Tibial artery (tissue), 4 donors: Measurements from ENCODE around the gene CRB2.

Source experiments
- DNase-seq, 2 donors: peaks; one replicate each; pipeline ENCODE4 v3.0.0-alpha.2; 2019
- H3K27ac ChIP-seq, 2 donors: fragments of 200-600 bp; sonication (generic) in 1 of 2; 1 replicate in 1 of 2; 2 replicates in 1 of 2; pipeline ENCODE4 v1.5.1; 2018 to 2019; ENCODE audit warnings: mild to moderate bottlenecking in 1 of 2
- H3K27me3 ChIP-seq, 2 donors: fragments of 200-600 bp; sonication (generic) in 1 of 2; one replicate each; pipeline versions ENCODE4 v1.5.1 to v1.6.0; 2016 to 2019
- H3K36me3 ChIP-seq, 3 donors: fragments of 200-600 bp; sonication (generic) in 2 of 3; one replicate each; pipeline ENCODE4 v1.5.1; 2016 to 2019; ENCODE audit warnings: mild to moderate bottlenecking in 2 of 3
- H3K4me1 ChIP-seq, 4 donors: fragments of 200-600 bp; sonication (generic) in 2 of 4; 1 replicate in 3 of 4; 2 replicates in 1 of 4; pipeline ENCODE4 v1.5.1; 2016 to 2019
- H3K4me3 ChIP-seq, 2 donors: fragments of 200-600 bp; sonication (generic) in 1 of 2; 1 replicate in 1 of 2; 2 replicates in 1 of 2; pipeline ENCODE4 v1.5.1; 2018 to 2019; ENCODE audit warnings: mild to moderate bottlenecking in 2 of 2
- H3K9me3 ChIP-seq, 3 donors: fragments of 200-600 bp; sonication (generic) in 1 of 3; one replicate each; pipeline ENCODE4 v1.5.1; 2016 to 2019
- intact Hi-C: fragments of 100-400 bp; cut with DNase I; formaldehyde crosslinking; loops from one replicate; pipeline ENCODE4 v1.15.0; 2023; ENCODE audit warnings: low total_unique reads
- TF ChIP-seq, protein P1 (sequence below), 2 experiments: fragments of 200-600 bp in 1 of 2; fragments of 450-650 bp in 1 of 2; IDR thresholded peaks; one replicate each; pipeline ENCODE4 v1.5.1; 2017 to 2019; ENCODE audit warnings: antibody characterized with exemption in 2 of 2, mild to moderate bottlenecking in 1 of 2, moderate library complexity in 1 of 2

CRB2 gene

DNA sequence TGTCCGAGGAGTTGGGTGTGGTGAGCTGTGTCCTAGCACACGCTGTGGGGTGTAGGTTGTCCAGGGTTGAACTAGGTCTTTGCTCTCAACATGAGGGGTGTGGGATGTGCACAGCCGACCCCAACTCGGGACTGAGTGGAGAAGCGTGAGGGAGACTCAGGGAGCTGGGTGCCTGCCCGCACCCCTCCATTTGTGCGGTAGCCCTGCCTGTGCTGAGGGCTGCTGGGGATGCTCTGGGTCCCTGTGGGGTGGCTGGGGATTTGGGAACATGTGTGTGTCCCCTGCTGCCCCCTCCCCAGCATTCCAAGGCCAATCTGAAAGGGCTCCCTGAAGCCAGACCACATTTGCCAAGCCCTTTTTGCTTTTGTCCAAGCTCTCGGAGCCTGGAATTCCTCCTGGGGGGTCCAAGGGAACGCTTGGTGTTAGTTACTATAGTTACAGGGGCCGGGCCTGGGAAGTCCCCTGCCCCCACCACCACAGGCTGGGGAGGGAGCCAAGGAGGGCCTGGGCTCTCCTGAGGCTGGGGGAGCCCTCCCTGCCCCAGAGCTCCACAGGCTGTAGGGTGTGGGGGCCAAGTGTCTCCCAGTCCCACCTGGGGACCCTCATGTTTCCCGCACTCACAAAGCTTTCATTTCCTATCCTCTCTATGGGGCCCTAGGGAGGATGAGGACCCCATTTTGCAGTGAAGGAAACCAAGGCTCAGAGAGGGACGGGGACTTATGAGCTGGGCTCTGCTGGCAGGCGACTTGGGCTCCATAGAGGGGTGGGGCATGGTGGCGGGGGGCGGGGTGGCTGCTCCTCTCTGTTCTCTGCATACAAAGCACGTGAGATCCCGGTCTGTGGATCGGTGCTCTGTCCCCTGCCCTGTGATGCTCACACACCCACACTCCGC lies 1.1 kb downstream of the CRB2 start:
- DNase-seq: no peak

DNA sequence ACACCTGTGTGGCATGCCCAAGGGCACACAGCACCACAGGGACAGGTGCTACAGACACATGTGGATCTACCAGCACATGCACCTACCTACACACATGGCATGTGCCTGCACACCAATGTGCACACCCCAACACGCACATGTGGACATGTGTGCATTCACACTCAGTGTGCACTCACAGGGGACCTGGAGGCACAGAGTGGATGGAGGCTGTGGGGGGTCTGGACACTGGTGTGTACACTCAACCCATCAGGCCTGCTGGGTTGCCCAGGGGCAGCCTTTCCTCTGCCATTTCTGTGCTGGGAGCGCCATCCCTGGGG lies 1.7 kb downstream of the CRB2 start:
- H3K4me3 ChIP-seq: no peak overlapping the region
- H3K9me3 ChIP-seq: no peaks in the 10 kb centered on the region
- peaks cover 0 to 56% of the 10 kb centered on the region in 2 donors for H3K27me3 ChIP-seq
- H3K4me1 ChIP-seq: peaks cover 0 to 13% (median 5%) of the 10 kb centered on the region in 4 donors
- no peak overlapping the region for H3K27ac ChIP-seq
- intact Hi-C loops: loop anchor here (10.0 kb wide), 1 partner anchor 893 kb away; no protein-coding TSS in a partner anchor
- H3K36me3 ChIP-seq: no peaks in the 10 kb centered on the region
- TF ChIP-seq, protein P1, sequence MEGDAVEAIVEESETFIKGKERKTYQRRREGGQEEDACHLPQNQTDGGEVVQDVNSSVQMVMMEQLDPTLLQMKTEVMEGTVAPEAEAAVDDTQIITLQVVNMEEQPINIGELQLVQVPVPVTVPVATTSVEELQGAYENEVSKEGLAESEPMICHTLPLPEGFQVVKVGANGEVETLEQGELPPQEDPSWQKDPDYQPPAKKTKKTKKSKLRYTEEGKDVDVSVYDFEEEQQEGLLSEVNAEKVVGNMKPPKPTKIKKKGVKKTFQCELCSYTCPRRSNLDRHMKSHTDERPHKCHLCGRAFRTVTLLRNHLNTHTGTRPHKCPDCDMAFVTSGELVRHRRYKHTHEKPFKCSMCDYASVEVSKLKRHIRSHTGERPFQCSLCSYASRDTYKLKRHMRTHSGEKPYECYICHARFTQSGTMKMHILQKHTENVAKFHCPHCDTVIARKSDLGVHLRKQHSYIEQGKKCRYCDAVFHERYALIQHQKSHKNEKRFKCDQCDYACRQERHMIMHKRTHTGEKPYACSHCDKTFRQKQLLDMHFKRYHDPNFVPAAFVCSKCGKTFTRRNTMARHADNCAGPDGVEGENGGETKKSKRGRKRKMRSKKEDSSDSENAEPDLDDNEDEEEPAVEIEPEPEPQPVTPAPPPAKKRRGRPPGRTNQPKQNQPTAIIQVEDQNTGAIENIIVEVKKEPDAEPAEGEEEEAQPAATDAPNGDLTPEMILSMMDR (IDR thresholded peaks at IDR 0.05): no peak
- DNase-seq: no peak

More for the DNA sequence above, 1.1 kb downstream of the CRB2 start:
- intact Hi-C loops: loop anchor here (10.0 kb wide), 1 partner anchor 892 kb away; no protein-coding TSS in a partner anchor
- no peaks in the 10 kb centered on the region for H3K9me3 ChIP-seq
- TF ChIP-seq, protein P1 (IDR thresholded peaks at IDR 0.05): no peak
- peaks cover 0 to 54% of the 10 kb centered on the region in 2 donors for H3K27me3 ChIP-seq
- H3K27ac ChIP-seq: no peak overlapping the region
- no peak overlapping the region for H3K4me3 ChIP-seq
- peaks cover 0 to 13% (median 5%) of the 10 kb centered on the region in 4 donors for H3K4me1 ChIP-seq
- H3K36me3 ChIP-seq: no peaks in the 10 kb centered on the region

DNA sequence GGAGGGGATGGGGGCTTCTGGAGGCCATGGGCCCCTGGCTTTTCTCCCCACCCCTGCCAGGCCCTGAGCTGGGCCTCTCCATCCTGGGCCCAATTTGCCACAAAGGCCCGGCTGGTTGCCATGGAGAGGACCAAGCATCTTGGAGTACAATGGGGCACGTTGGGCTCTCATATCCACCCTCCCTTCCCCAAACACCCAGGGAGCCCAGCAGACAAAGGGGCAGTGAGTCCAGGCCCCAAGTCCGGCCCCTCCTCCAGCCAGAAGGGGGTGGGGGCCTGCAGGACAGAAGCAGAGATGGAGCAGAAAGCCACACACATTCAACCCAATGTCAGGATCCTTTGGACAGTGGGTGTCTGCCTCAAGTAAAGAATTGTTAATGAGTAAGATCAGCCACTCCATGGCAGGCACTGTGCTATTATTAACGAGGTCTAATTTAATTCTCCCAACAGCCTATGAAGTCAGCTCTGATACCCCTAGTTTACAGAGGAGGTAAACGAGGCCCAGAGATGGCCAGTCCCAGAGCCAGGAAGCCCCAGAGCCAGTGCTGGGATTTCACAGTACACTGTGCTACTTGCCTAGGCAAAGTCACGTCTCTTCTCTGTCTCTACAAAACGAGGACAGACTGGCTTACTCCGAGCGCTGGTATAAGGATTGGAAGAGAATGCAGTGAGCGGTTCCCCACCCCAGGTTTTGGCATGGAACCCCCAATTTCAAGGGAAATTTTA lies 2.3 kb downstream of the CRB2 start:
- TF ChIP-seq, protein P1 (IDR thresholded peaks at IDR 0.05): no peak
- H3K27me3 ChIP-seq: peaks cover 0 to 53% of the 10 kb centered on the region in 2 donors
- no peaks in the 10 kb centered on the region for H3K36me3 ChIP-seq
- H3K27ac ChIP-seq: no peak overlapping the region
- DNase-seq: no peak
- intact Hi-C loops: loop anchor here (10.0 kb wide), 1 partner anchor 894 kb away; no protein-coding TSS in a partner anchor
- no peaks in the 10 kb centered on the region for H3K9me3 ChIP-seq
- H3K4me1 ChIP-seq: peaks cover 0 to 13% (median 5%) of the 10 kb centered on the region in 4 donors
- H3K4me3 ChIP-seq: no peak overlapping the region

DNA sequence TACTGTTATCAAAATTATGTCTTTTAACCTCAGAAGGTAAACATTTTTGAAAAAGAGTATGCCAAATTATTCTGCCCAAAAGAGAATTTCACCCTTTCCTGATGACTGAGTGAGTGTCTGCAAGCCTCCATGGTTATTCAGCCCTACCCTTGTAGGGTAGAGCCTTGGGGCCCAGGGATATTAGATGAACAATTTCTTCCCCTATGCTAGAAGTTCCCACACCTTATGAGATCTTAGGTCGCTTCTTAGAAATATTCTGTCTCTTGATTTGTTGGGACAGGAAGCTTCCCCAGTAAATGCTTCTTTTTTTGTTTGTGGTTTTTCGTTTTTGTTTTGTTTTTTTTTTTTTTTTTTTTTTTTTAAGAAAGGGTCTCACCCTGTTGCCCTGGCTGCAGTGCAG lies 3.1 kb downstream of the CRB2 start:
- Histone ChIP-seq H3K27ac (no peak overlapping the region), H3K4me3 (no peak overlapping the region), H3K36me3 (no peaks in the 10 kb centered on the region), H3K27me3 (peaks cover 0 to 49% of the 10 kb centered on the region in 2 donors), H3K9me3 (no peaks in the 10 kb centered on the region), H3K4me1 (peaks cover 0 to 10% (median 3%) of the 10 kb centered on the region in 4 donors)
- intact Hi-C loops: loop anchor here (10.0 kb wide), 1 partner anchor 894 kb away; no protein-coding TSS in a partner anchor
- TF ChIP-seq, protein P1 (IDR thresholded peaks at IDR 0.05): no peak
- DNase-seq: no peak

DNA sequence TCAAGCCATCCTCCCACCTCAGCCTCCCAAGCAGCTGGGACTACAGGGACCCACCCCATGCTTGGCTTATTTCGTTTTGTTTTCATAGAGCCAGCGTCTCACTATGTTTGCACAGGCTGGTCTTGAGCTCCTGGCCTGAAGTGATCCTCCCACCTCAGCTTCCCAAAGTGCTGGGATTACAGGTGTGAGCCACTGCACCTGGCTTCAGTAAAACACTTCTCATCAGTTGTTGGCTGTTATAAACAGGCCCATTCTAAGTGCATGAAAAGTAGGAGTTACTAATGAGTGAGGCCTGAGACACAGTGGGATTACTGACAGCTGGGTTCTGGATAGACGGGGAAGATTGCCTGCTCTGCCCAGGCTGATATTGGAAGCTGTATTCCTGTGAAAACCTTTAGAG lies 3.5 kb downstream of the CRB2 start:
- Histone ChIP-seq H3K27me3 (peaks cover 0 to 45% of the 10 kb centered on the region in 2 donors), H3K36me3 (no peaks in the 10 kb centered on the region), H3K9me3 (no peaks in the 10 kb centered on the region), H3K27ac (no peak overlapping the region), H3K4me3 (no peak overlapping the region), H3K4me1 (peaks cover 0 to 6% (median 0%) of the 10 kb centered on the region in 4 donors)
- intact Hi-C loops: loop anchor here (10.0 kb wide), 1 partner anchor 895 kb away; no protein-coding TSS in a partner anchor
- DNase-seq: no peak
- TF ChIP-seq, protein P1 (IDR thresholded peaks at IDR 0.05): no peak
